Measurements from ENCODE around the gene LGR6.
"Not testable (repeated sequence)": the region's sequence is repeated elsewhere in the genome, so short reads cannot be mapped to it uniquely, and the experiment has no call there.

LGR6 gene

GRCh38 chr1:202329891-202330290, 136.3 kb downstream of the LGR6 start:
- DNase-seq (ENCODE audit: low read depth in 2 of 2), result no peak

DNA sequence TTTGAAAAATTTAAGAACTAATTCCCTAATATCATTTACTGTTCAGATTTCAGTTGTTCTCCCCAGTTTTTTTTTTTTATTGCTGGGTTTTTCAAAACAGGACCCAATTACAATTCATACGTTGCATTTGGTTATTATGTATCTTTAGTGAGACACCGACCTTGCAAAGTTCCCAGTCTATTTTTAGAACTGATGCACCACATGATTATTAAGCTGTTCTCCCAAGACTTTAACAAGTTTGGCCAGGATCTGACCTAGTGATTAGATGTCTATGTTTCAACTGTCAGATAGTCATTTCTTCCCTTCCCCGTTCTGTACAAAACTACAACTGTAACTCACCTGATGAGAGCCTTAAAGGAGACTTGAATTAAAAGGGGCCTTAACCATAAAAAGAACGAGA, 140.3 kb downstream of the LGR6 start:
- DNase-seq (ENCODE audit: low read depth in 2 of 2), result no peak

DNA sequence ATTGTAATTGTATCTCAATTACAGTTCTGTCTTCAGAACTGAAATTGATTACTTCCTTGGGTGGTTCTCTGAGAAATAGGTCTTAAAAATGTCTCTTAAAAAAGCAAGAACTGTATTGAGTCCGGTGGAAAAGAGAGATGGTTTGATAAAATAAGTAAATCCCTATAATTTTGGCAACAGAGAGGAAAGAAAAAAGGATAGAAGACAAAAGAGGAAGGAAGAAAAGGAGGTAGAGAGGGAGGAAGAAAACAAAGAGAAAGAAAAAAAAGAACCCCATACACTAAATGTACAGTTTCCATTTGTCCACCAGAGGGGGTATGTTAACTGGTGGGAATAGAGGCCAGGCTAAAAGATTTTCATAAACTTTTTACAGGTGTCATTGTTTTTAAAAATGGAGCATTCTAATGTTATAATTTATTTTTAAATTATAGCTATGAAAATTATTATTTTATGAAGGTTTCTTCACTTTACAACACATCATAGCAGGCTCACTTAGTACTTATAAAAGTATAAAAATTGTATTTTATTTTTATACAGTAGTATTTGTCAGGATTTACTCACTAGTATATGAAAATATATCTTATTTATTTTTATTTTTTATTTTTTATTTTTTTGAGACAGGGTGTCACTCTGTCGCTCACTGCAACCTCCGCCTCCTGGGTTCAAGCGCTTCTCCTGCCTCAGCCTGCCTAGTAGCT, 150.2 kb downstream of the LGR6 start:
- DNase-seq (ENCODE audit: low read depth in 2 of 2), result no peak

DNA sequence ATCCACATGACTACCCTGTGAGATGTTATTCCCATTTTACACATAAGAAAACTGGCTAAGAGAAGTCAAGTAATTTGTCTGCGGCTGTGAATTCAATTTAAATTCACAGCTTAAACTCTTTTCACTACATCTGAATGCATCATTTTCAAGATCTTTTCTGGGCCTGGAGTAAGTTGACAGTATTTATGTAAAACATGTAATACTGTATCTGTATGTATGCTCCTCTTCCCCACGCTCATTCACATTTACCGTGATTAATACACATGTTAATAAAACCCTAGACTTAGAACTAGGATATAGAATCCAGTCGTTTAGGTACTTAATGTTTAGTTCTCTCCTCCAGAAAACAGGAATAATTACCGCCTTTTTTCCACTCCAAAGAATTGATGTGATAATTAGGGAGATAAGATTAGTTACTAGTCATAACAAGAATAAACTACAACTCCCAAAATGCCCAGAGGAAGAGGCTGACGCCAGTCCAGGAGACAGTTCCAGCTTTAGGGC, 154.5 kb downstream of the LGR6 start:
- no peak for DNase-seq (ENCODE audit: low read depth in 2 of 2)

DNA sequence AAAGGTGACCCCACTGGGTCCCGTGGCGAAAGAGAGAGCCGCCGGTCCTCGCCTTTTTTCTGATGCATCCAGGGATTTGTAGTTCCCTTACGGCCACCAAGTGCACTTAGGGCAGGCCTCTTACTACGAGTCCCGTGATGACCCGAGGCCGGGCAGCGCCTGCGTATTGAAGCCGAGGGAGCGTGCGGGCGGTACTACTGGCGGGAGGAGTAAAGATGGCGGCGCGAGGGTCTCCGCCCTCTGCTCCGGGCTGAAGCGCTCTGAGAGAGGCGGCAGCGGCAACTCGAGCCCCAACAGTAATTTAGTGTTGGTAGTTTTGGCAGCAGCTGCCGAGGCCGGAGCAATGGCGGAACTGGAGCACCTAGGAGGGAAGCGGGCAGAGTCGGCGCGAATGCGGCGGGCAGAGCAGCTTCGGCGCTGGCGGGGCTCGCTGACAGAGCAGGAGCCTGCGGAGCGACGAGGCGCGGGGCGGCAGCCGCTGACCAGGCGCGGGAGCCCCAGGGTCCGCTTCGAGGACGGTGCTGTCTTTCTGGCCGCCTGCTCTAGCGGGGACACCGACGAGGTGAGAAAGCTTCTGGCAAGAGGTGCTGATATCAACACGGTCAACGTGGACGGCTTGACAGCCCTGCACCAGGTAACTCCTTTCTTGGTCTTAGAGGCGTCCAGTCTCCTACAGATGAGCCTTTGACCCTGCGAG, 155.1 kb downstream of the LGR6 start, which contains the start of gene PPP1R12B:
TSS of gene PPP1R12B (plus strand) at position 191 of the 697 bp plus-strand sequence. CDS start at position 344, 153 bp downstream.
- DNase-seq (ENCODE audit: low read depth in 2 of 2), result peak; percentile 94

- DNase-seq (ENCODE audit: low read depth in 2 of 2), result no peak
Measured at GRCh38 chr1:202349206-202349928, 155.8 kb downstream of the LGR6 start.

GRCh38 chr1:202351725-202352124, 158.1 kb downstream of the LGR6 start:
- DNase-seq (ENCODE audit: low read depth in 2 of 2), result no peak

- not testable (repeated sequence) for DNase-seq (ENCODE audit: low read depth in 2 of 2)
Measured at GRCh38 chr1:202352583-202353197, 159.1 kb downstream of the LGR6 start.

GRCh38 chr1:202355944-202356553, 162.4 kb downstream of the LGR6 start:
- DNase-seq (ENCODE audit: low read depth in 2 of 2), result no peak

GRCh38 chr1:202357506-202357905, 163.9 kb downstream of the LGR6 start:
- no peak for DNase-seq (ENCODE audit: low read depth in 2 of 2)

- no peak for DNase-seq (ENCODE audit: low read depth in 2 of 2)
Measured at GRCh38 chr1:202361224-202361623, 167.6 kb downstream of the LGR6 start.

- no peak for DNase-seq (ENCODE audit: low read depth in 2 of 2)
Measured at GRCh38 chr1:202361701-202362100, 168.1 kb downstream of the LGR6 start.

DNA sequence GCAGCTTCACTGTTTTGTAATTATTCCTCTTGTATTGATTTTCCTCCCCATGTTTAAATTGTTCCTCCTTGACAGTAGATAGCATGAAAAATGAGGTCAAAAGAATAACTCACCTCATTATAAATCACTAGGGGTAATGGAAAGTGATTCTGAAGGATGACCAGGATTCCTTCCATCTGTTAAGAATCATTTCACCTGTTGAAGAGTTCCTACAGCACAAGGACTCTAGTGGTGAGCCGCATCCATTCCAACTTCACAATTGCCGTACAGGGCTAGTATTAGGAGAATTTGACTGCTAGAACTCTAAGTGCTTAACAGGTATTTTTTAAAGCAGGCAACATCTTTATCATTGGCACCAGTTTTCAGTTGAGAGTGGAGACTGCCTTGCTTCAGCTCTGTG, 168.6 kb downstream of the LGR6 start:
- DNase-seq (ENCODE audit: low read depth in 2 of 2), result no peak

DNA sequence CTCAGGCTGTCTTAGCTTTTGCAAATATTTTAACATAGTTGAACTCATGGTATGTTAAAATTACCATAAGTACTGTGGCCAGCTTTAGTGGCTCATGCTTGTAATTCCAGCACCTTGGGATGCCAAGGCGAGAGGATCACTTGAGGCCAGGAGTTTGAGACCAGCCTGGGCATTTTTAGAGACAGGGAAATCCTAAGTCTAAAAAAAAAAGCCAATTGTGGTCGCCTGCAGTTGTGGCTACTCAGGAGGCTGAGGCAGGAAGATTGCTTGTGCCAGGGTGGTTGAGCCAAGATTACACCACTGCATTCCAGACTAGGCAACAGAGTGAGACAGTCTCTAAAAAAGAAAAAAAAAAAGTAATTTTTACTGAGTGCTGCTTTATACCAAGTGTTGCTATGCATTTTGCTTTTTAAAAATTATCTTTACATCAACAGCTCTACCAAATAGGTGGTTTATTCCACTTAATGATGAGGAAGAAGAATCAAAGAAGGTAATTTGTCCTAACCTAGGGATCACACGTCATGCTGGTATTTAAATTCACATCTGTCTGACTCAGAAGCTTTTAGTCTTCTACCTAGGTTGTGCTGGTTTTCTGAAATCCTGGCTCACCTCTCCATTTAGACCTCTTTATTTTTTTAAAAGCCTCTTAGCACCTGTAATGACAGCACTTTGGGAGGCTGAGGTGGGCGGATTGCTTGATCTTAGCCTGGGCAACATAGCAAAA, 171.7 kb downstream of the LGR6 start:
- DNase-seq (ENCODE audit: low read depth in 2 of 2), result no peak

DNA sequence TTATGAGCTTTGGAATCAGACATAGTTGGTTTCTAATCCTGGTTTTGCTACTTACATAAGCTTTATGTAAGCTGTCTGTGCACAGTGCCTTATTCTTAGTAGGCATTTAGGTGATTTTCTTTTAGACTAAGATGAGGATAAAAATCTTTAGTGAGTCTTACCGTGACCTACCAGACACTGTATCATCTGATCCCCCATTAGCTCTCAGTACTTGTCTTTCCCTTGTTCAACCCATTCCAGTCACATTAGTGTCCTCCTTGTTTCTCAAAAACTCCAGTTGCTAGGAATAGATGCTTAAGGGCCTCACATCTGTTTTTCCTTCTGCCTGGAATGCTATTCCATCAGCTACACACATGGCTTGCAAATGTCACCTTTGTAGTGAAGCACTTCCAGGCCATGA, 173.7 kb downstream of the LGR6 start:
- DNase-seq (ENCODE audit: low read depth in 2 of 2), result no peak

Measured in stimulated activated CD8-positive, alpha-beta memory T cell treated with anti-CD3 and anti-CD28 coated beads, Interleukin-7, amount 100 ng/mL, for 4 hours (primary cell).